H1 (cell line): ENCODE results near the gene FYB2. TPM values are rescaled to one million over a fixed set of nuclear protein-coding genes. Genes with fewer than 3 reads are reported as not detected.

Experiments used
- CTCF ChIA-PET: fragments of 300-600 bp; sonication (Branson Sonifier 250); formaldehyde crosslinking; loops from one replicate; lab custom pipeline; 2021; ENCODE audit not compliant: partially characterized antibody; lab: Charles Lee
- POLR2A ChIA-PET: fragments of 300-600 bp; sonication (Branson Sonifier 250); formaldehyde crosslinking; loops from one replicate; lab custom pipeline; 2021; ENCODE audit warnings: inconsistent platforms; ENCODE audit not compliant: partially characterized antibody; lab: Charles Lee
- DNase-seq, 2 experiments: peaks; one replicate each; pipeline versions ENCODE4 v3.0.0 to v3.0.0-alpha.2; 2010 to 2022; ENCODE audit warnings: low spot score in 2 of 2, low read depth in 1 of 2, mixed read lengths in 1 of 2
- FAIRE-seq: peaks from 2 replicates; lab custom pipeline; 2011; peaks lifted over from hg19 to GRCh38; lab: Jason Lieb, UNC
- H2AFZ ChIP-seq: 2 replicates; pipeline ENCODE4 v1.8.1; 2012; ENCODE audit warnings: low read length, inconsistent platforms
- H2AK5ac ChIP-seq: 2 replicates; pipeline ENCODE4 v1.6.1; 2013; ENCODE audit warnings: low read depth, low read length
- H2BK120ac ChIP-seq: replicated peaks from 2 replicates; pipeline ENCODE3; 2013; ENCODE audit warnings: low read depth, low read length, inconsistent platforms
- H2BK12ac ChIP-seq: 2 replicates; pipeline ENCODE4 v1.6.1; 2013; ENCODE audit warnings: low read depth, low read length
- H2BK15ac ChIP-seq: 2 replicates; pipeline ENCODE4 v1.6.1; 2013; ENCODE audit warnings: low read length
- H2BK20ac ChIP-seq: 2 replicates; pipeline ENCODE4 v1.6.1; 2013; ENCODE audit warnings: low read length
- H2BK5ac ChIP-seq: 2 replicates; pipeline ENCODE4 v1.6.1; 2013; ENCODE audit warnings: low read depth, low read length
- H3K14ac ChIP-seq: 2 replicates; pipeline ENCODE4 v1.6.1; 2013; ENCODE audit warnings: inconsistent platforms; ENCODE audit not compliant: insufficient read length
- H3K18ac ChIP-seq: 2 replicates; pipeline ENCODE4 v1.6.1; 2013; ENCODE audit warnings: low read length; ENCODE audit errors: extremely low read depth
- H3K23ac ChIP-seq: 2 replicates; pipeline ENCODE4 v1.6.1; 2013; ENCODE audit warnings: inconsistent platforms; ENCODE audit not compliant: insufficient read length
- H3K23me2 ChIP-seq: 2 replicates; pipeline ENCODE4 v1.6.1; 2013; ENCODE audit warnings: low read depth, low read length
- H3K27ac ChIP-seq: 2 replicates; pipeline ENCODE4 v1.6.1; 2011; ENCODE audit warnings: low read depth, low read length, inconsistent platforms
- H3K27me3 ChIP-seq, 4 experiments: replicated peaks in 1 of 4; 1 replicate in 1 of 4; 2 replicates in 3 of 4; pipeline versions ENCODE4 v1.6.1 to v1.8.1; 2011 to 2013; ENCODE audit warnings: low read length in 3 of 4, mild to moderate bottlenecking in 3 of 4, inconsistent platforms in 2 of 4, mixed read lengths in 2 of 4, moderate library complexity in 1 of 4; ENCODE audit not compliant: control insufficient read depth in 3 of 4, insufficient read depth in 3 of 4; ENCODE audit errors: extremely low read depth in 1 of 4
- H3K36me3 ChIP-seq, 4 experiments: 2 replicates each; pipeline versions ENCODE4 v1.6.1 to v1.8.1; 2011 to 2013; ENCODE audit warnings: mild to moderate bottlenecking in 4 of 4, low read length in 3 of 4, moderate library complexity in 2 of 4, control low read depth in 1 of 4, inconsistent platforms in 1 of 4; ENCODE audit not compliant: insufficient read depth in 4 of 4, control insufficient read depth in 2 of 4
- H3K4ac ChIP-seq: replicated peaks from 2 replicates; pipeline ENCODE3; 2013; ENCODE audit warnings: low read length, low read depth, mixed read lengths, inconsistent platforms; ENCODE audit not compliant: insufficient read length
- H3K4me1 ChIP-seq, 4 experiments: replicated peaks in 1 of 4; 1 replicate in 1 of 4; 2 replicates in 3 of 4; pipeline versions ENCODE4 v1.6.1 to v1.8.1; 2011 to 2013; ENCODE audit warnings: low read length in 3 of 4, inconsistent platforms in 2 of 4, mixed read lengths in 1 of 4; ENCODE audit not compliant: insufficient read depth in 4 of 4, control insufficient read depth in 3 of 4
- H3K4me2 ChIP-seq, 2 experiments: 2 replicates each; pipeline versions ENCODE4 v1.6.1 to v1.8.1; 2011 to 2013; ENCODE audit warnings: low read depth in 2 of 2, low read length in 2 of 2, control low read depth in 1 of 2, inconsistent platforms in 1 of 2, mild to moderate bottlenecking in 1 of 2; ENCODE audit not compliant: insufficient read depth in 1 of 2
- H3K4me3 ChIP-seq, 4 experiments: fragments of 200-600, 300-600 bp in 1 of 4; sonication (generic), shearing (Covaris generic), sonication (Bioruptor Twin) in 1 of 4; 2 replicates each; pipeline versions ENCODE4 v1.5.1 to v1.8.1; 2011 to 2016; ENCODE audit warnings: low read length in 4 of 4, low read depth in 3 of 4, control low read depth in 2 of 4, inconsistent platforms in 2 of 4, mild to moderate bottlenecking in 2 of 4, mixed read lengths in 1 of 4, moderate library complexity in 1 of 4; ENCODE audit not compliant: insufficient read depth in 2 of 4; ENCODE audit errors: extremely low read depth in 1 of 4
- H3K56ac ChIP-seq: replicated peaks from 2 replicates; pipeline ENCODE3; 2013; ENCODE audit warnings: low read depth, mild to moderate bottlenecking, mixed read lengths, low read length, inconsistent platforms; ENCODE audit not compliant: insufficient read length
- H3K79me1 ChIP-seq: 2 replicates; pipeline ENCODE4 v1.6.1; 2013; ENCODE audit warnings: low read depth, low read length, control low read depth
- H3K79me2 ChIP-seq, 2 experiments: 2 replicates each; pipeline versions ENCODE4 v1.6.1 to v1.8.1; 2012 to 2013; ENCODE audit warnings: low read length in 2 of 2, mild to moderate bottlenecking in 2 of 2, inconsistent platforms in 1 of 2; ENCODE audit not compliant: insufficient read depth in 2 of 2, control insufficient read depth in 1 of 2
- H3K9ac ChIP-seq, 4 experiments: replicated peaks in 1 of 4; 1 replicate in 1 of 4; 2 replicates in 3 of 4; pipeline versions ENCODE4 v1.6.1 to v1.8.1; 2011 to 2013; ENCODE audit warnings: low read depth in 3 of 4, low read length in 3 of 4, control low read depth in 2 of 4, mild to moderate bottlenecking in 2 of 4, moderate library complexity in 2 of 4, inconsistent platforms in 1 of 4; ENCODE audit errors: extremely low read depth in 1 of 4
- H3K9me3 ChIP-seq, 2 experiments: 2 replicates each; pipeline versions ENCODE4 v1.6.1 to v1.8.1; 2012 to 2013; ENCODE audit warnings: mild to moderate bottlenecking in 2 of 2, moderate library complexity in 2 of 2, control low read depth in 1 of 2, inconsistent platforms in 1 of 2, low read depth in 1 of 2, low read length in 1 of 2, mixed read lengths in 1 of 2; ENCODE audit not compliant: insufficient read depth in 2 of 2
- H4K20me1 ChIP-seq, 2 experiments: replicated peaks in 1 of 2; 2 replicates each; pipeline versions ENCODE3 to v1.8.1; 2011 to 2013; ENCODE audit warnings: inconsistent platforms in 2 of 2, low read length in 2 of 2, mild to moderate bottlenecking in 1 of 2; ENCODE audit not compliant: insufficient read depth in 2 of 2, control insufficient read depth in 1 of 2
- H4K5ac ChIP-seq: 2 replicates; pipeline ENCODE4 v1.6.1; 2013; ENCODE audit warnings: low read length, low read depth, mixed read lengths, inconsistent platforms; ENCODE audit not compliant: insufficient read length
- H4K8ac ChIP-seq: 2 replicates; pipeline ENCODE4 v1.8.0; 2013; ENCODE audit warnings: mild to moderate bottlenecking, moderate library complexity, low read length, inconsistent platforms; ENCODE audit not compliant: insufficient read depth; ENCODE audit errors: extremely low read depth
- H4K91ac ChIP-seq: replicated peaks from 2 replicates; pipeline ENCODE3; 2013; ENCODE audit warnings: low read length, mixed read lengths, inconsistent platforms; ENCODE audit not compliant: insufficient read length
- ATF2 ChIP-seq: IDR thresholded peaks from 2 replicates; pipeline ENCODE4 v1.6.1; 2012; ENCODE audit warnings: low read length, inconsistent platforms
- CBX5 ChIP-seq: fragments of 300-800, 300-1000 bp; sonication (generic); IDR thresholded peaks from 2 replicates; pipeline ENCODE4 v1.7.1; 2016; ENCODE audit warnings: antibody characterized with exemption, low read length, low read depth
- CBX8 ChIP-seq: fragments of 300-800, 300-1000 bp; sonication (generic); IDR thresholded peaks from 2 replicates; pipeline ENCODE4 v1.7.1; 2016; ENCODE audit warnings: low read depth, low read length, borderline replicate concordance
- CEBPB ChIP-seq: IDR thresholded peaks from 2 replicates; pipeline ENCODE4 v1.6.1; 2012; ENCODE audit warnings: low read depth, low read length
- EP300 ChIP-seq, 2 experiments: IDR thresholded peaks; 1 replicate in 1 of 2; 2 replicates in 1 of 2; pipeline ENCODE4 v1.6.1; 2011 to 2012; ENCODE audit warnings: low read depth in 2 of 2, low read length in 2 of 2, mild to moderate bottlenecking in 2 of 2, borderline replicate concordance in 1 of 2, inconsistent platforms in 1 of 2, moderate library complexity in 1 of 2
- JUND ChIP-seq: IDR thresholded peaks from 2 replicates; pipeline ENCODE4 v1.6.1; 2011; ENCODE audit warnings: mild to moderate bottlenecking, improper control_type of control experiment, low read length
- NANOG ChIP-seq: IDR thresholded peaks from 2 replicates; pipeline ENCODE4 v1.6.1; 2011; ENCODE audit warnings: low read length, low read depth, mild to moderate bottlenecking, inconsistent platforms; ENCODE audit not compliant: insufficient read depth, poor library complexity, severe bottlenecking
- POLR2AphosphoS5 ChIP-seq: IDR thresholded peaks from 2 replicates; pipeline ENCODE4 v1.6.1; 2011; ENCODE audit warnings: low read depth, low read length
- TAF1 ChIP-seq: IDR thresholded peaks from 2 replicates; pipeline ENCODE4 v1.6.1; 2011; ENCODE audit warnings: mild to moderate bottlenecking, low read depth, low read length
- TAF7 ChIP-seq: optimal IDR thresholded peaks from 2 replicates; pipeline ENCODE3; 2011; ENCODE audit warnings: low read depth, mild to moderate bottlenecking, inconsistent platforms, low read length, moderate library complexity, borderline replicate concordance
- TCF12 ChIP-seq: IDR thresholded peaks from 2 replicates; pipeline ENCODE4 v1.6.1; 2011; ENCODE audit warnings: low read depth, mild to moderate bottlenecking, low read length
- TEAD4 ChIP-seq: IDR thresholded peaks from 2 replicates; pipeline ENCODE4 v1.6.1; 2012; ENCODE audit warnings: low read depth, low read length, inconsistent platforms, mixed read lengths
- YY1 ChIP-seq: IDR thresholded peaks from 2 replicates; pipeline ENCODE4 v1.6.1; 2011; ENCODE audit warnings: low read depth, mild to moderate bottlenecking, low read length
- WGBS, 2 experiments: shearing (Covaris generic) in 1 of 2; methylation state at CpG; one replicate each; pipeline versions ENCODE4 v1.1.6 to v1.1.7; 2013 to 2015; ENCODE audit warnings: low lambda C conversion rate in 2 of 2, mixed read lengths in 2 of 2, inconsistent platforms in 1 of 2, low coverage in 1 of 2, missing lambda C conversion rate in 1 of 2; ENCODE audit not compliant: insufficient replicate concordance in 2 of 2, insufficient coverage in 1 of 2, insufficient read length in 1 of 2; ENCODE audit errors: extremely low coverage in 1 of 2, missing lambda C conversion rate in 1 of 2; 5-methylcytosine and 5-hydroxymethylcytosine counted together
- polyA plus RNA-seq, 7 experiments: library from polyadenylated mRNA; depleted of rRNA in 3 of 7; stranded (reverse) in 5 of 7; unstranded in 2 of 7; fragments of >200 nt in 5 of 7; fragments of 200-250 nt in 2 of 7; gene quantifications; 1 replicate in 5 of 7; 2 replicates in 1 of 7; 4 replicates in 1 of 7; pipeline versions ENCODE4 v1.2.1 to v1.2.3, GENCODE V29; 2011 to 2013; ENCODE audit warnings: missing spikeins in 2 of 7, mixed read lengths in 2 of 7
- total RNA-seq: library from RNA; stranded (reverse); fragmentation: NEBNext Ultra II Directional; extraction: Animal tissue kit (Norgen Biotek cat#: 25700); gene quantifications from 2 replicates; pipeline ENCODE4 v1.2.1, GENCODE V29; 2021

The FYB2 gene
- total and polyA plus RNA-seq, 2 of the 8 experiments (the other 6 are each of a cell fraction or from before 2014, with no cell fraction given), result 0.11 to 0.17 TPM

GRCh38 chr1:56814205-56814604, 5.0 kb downstream of the FYB2 start:
- no peak overlapping the region for H3K27ac ChIP-seq
- no peak overlapping the region for H3K4ac ChIP-seq
- H3K36me3 ChIP-seq, result no peaks in the 10 kb centered on the region
- H2AK5ac ChIP-seq, result no peak overlapping the region
- H4K5ac ChIP-seq, result no peak overlapping the region
- no peak overlapping the region for H2BK120ac ChIP-seq
- H3K79me1 ChIP-seq, result no peaks in the 10 kb centered on the region
- POLR2A ChIA-PET, result no interaction called here
- no peak overlapping the region for H2AFZ ChIP-seq
- peaks cover 0 to 5% (median 3%) of the 10 kb centered on the region in 4 experiments; a peak in 5 of 7 replicates for H3K4me1 ChIP-seq
- H2BK5ac ChIP-seq, result no peak overlapping the region
- DNase-seq (no peak), FAIRE-seq (no peak)
- CTCF ChIA-PET, result interaction anchor here (0.9 to 1.0 kb wide), 2 partner anchors 11 to 35 kb away, joined by 3 to 6 read pairs; no protein-coding TSS in a partner anchor
- H3K27me3 ChIP-seq, result no peaks in the 10 kb centered on the region
- no peak overlapping the region for H3K14ac ChIP-seq
- WGBS, 2 experiments, result 100% methylated on average over 2 of the region's 2 CpGs; no CpG with 5 or more reads in 1 of the 2 experiments
- no peak overlapping the region for H3K4me3 ChIP-seq
- no peaks in the 10 kb centered on the region for H4K20me1 ChIP-seq
- no peak overlapping the region for H4K91ac ChIP-seq
- H3K23me2 ChIP-seq, result peaks cover 3% of the 10 kb centered on the region; the same call in 1 of the 2 replicates
- no peak overlapping the region for H2BK15ac ChIP-seq
- H4K8ac ChIP-seq, result no peak overlapping the region
- H3K79me2 ChIP-seq, result no peaks in the 10 kb centered on the region
- H3K9ac ChIP-seq, result no peak overlapping the region
- H2BK20ac ChIP-seq, result no peak overlapping the region
- no peak overlapping the region for H3K56ac ChIP-seq
- no peak overlapping the region for H2BK12ac ChIP-seq
- H3K18ac ChIP-seq, result no peak overlapping the region
- H3K23ac ChIP-seq, result no peak overlapping the region
- peaks cover 0 to 2% of the 10 kb centered on the region in 2 experiments; a peak in 1 of 4 replicates for H3K9me3 ChIP-seq
- no peak overlapping the region for H3K4me2 ChIP-seq
- TF ChIP-seq YY1, result no peak
- no peak for TF ChIP-seq POLR2AphosphoS5
- no peak for TF ChIP-seq CBX5
- no peak for TF ChIP-seq TCF12
- TF ChIP-seq CEBPB, result no peak
- no peak for TF ChIP-seq TAF1
- TF ChIP-seq NANOG, result no peak
- TF ChIP-seq TAF7, result no peak
- TF ChIP-seq ATF2, result no peak
- no peak for TF ChIP-seq EP300 (IDR thresholded peaks at IDR 0.05; ENCODE audit: borderline replicate concordance in 1 of 2, low read depth in 2 of 2, low read length in 2 of 2)
- TF ChIP-seq JUND, result no peak
- no peak for TF ChIP-seq TEAD4
- TF ChIP-seq CBX8, result no peak
